ENCODE data around the gene TMEM184B.

Gene TMEM184B

DNA sequence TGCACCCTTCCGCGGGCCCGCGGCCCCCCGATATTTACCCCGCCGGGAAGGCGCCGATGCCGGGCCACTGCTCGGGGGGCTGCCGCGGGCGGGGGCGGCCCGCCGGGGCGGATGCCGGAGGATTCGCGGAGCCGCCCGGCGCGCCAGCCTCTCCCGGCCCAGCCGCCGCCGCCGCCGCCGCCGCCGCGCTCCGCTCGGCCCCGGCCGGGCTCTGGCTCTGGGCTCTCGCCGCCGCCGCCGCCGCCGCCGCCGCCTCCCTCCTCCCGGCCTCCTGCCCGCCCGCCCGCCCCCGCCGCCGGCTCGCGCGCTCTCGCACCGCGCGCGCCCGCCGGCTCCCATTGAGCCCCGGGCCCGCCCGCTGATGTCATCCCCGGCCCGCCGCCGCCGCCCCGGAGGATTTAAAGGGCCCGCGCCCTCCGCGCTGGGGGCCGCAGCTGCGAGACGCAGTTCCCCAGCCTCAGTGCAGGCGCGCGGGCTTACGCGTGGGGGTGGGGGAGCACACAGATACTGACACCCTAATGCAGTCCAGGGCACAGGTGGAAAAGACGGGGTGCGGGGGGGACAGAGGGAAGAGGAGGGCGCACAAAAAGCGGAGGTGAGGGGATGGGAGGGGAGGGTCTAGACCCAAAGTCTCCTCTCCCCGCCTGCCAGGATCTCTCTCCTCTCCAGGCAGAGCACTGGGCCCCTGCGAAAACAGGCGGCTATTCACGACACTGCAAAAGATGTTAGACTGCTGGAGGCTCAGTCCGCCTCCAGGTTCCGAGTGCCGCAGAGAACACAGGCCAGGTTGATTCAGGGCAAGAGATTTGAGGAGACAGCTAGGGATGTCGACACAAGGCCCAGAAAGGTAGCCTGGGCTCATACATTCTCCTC lies 44.5 kb upstream of the TMEM184B start, which contains the start of gene CSNK1E:
TSS of gene CSNK1E (minus strand) at position 312 of the 873 bp plus-strand sequence. CDS start 3,276 bp downstream, outside the sequence.
- Histone ChIP-seq H3K36me3 (ENCODE audit: low read depth) (peaks cover 22% of the 10 kb centered on the region), H3K4me3 (ENCODE audit: severe bottlenecking) (peak within 1 kb of the TSS; percentile 94), H3K4me1 (ENCODE audit: insufficient read depth, poor library complexity, severe bottlenecking) (peaks cover 33% of the 10 kb centered on the region), H3K9me3 (ENCODE audit: severe bottlenecking) (no peaks in the 10 kb centered on the region), H3K27ac (ENCODE audit: poor library complexity, severe bottlenecking) (peak within 1 kb of the TSS; percentile 98), H3K27me3 (ENCODE audit: insufficient read depth, poor library complexity, severe bottlenecking) (no peaks in the 10 kb centered on the region)
- TF ChIP-seq, protein P1, sequence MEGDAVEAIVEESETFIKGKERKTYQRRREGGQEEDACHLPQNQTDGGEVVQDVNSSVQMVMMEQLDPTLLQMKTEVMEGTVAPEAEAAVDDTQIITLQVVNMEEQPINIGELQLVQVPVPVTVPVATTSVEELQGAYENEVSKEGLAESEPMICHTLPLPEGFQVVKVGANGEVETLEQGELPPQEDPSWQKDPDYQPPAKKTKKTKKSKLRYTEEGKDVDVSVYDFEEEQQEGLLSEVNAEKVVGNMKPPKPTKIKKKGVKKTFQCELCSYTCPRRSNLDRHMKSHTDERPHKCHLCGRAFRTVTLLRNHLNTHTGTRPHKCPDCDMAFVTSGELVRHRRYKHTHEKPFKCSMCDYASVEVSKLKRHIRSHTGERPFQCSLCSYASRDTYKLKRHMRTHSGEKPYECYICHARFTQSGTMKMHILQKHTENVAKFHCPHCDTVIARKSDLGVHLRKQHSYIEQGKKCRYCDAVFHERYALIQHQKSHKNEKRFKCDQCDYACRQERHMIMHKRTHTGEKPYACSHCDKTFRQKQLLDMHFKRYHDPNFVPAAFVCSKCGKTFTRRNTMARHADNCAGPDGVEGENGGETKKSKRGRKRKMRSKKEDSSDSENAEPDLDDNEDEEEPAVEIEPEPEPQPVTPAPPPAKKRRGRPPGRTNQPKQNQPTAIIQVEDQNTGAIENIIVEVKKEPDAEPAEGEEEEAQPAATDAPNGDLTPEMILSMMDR (IDR thresholded peaks at IDR 0.05; ENCODE audit: poor library complexity, severe bottlenecking), result no peak
- ATAC-seq (ENCODE audit: low read depth) (peak; percentile 7), DNase-seq (ENCODE audit: low spot score) (no peak)

DNA sequence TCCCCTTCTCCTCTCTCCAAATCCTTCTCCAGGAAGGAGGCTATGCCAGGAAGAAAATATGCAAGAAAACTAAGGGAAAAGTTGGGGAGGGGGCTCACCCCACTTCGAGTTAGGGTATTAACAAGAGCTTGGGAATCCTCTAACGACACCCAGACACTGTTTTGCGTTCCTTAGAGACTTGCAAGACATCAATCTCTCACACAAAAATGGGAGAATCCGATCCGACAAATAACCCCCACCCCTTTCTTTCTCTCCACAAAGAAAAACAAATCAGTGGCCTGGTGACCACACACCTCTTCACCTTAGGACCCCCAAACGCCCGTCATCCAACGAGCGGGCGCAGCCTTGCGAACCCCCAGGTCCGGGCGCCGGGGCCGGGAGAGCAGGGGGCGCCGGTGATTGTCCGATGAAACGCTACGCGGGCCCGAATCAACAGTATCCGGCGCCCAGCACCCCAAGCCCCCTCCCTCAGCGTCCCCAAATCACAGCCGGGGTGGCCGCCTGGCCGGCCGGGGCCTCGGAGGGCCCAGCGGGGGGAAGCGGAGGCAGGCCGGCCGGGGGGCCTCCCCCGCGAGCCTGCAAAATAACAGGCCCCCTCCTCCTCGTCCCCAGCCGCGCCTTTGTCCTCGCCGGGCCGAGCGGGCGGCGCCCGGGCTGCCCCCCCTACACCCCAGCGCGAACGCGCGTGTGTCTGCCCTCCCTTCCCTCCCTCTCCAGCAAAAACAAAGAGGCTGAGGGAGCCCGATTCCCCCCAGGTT lies 43.7 kb upstream of the TMEM184B start:
- DNase-seq (ENCODE audit: low spot score), result no peak
- Histone ChIP-seq H3K4me3 (ENCODE audit: severe bottlenecking) (peak overlapping the region; percentile 94), H3K27me3 (ENCODE audit: insufficient read depth, poor library complexity, severe bottlenecking) (no peaks in the 10 kb centered on the region), H3K36me3 (ENCODE audit: low read depth) (peaks cover 30% of the 10 kb centered on the region), H3K9me3 (ENCODE audit: severe bottlenecking) (no peaks in the 10 kb centered on the region), H3K4me1 (ENCODE audit: insufficient read depth, poor library complexity, severe bottlenecking) (peaks cover 41% of the 10 kb centered on the region), H3K27ac (ENCODE audit: poor library complexity, severe bottlenecking) (peak overlapping the region; percentile 98)
- ATAC-seq (ENCODE audit: low read depth), result no peak
- TF ChIP-seq, protein P1 (IDR thresholded peaks at IDR 0.05; ENCODE audit: poor library complexity, severe bottlenecking), result no peak

DNA sequence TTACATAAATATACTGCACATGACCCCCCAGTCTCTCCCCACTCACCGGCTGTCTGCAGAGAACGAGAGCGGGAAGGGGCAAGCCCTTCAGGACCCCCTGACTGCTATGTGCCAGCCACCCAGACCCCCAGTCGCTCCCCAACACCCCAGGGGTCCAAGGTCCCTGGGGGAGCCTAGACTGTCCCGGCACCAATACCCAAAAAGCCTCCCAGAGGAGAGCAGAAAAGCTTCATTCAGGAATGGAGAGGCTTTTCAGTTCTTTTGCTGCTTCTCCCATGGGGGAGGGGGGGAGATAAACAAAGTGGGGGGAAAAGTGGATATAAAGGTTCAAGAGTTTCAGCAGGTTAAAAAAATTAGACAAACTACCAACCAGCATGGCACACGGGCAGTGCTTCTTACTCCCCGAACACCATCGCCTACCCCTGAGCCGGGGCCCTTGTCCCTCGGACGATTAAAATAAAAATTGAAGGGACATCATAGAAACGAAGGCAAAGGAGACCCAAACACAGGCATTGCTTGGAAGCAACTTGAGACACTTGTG lies 43.1 kb upstream of the TMEM184B start:
- H3K9me3 ChIP-seq (ENCODE audit: severe bottlenecking), result no peaks in the 10 kb centered on the region
- H3K27ac ChIP-seq (ENCODE audit: poor library complexity, severe bottlenecking), result peak overlapping the region; percentile 98
- DNase-seq (ENCODE audit: low spot score) (no peak), ATAC-seq (ENCODE audit: low read depth) (no peak)
- H3K36me3 ChIP-seq (ENCODE audit: low read depth), result peaks cover 37% of the 10 kb centered on the region
- peaks cover 48% of the 10 kb centered on the region for H3K4me1 ChIP-seq (ENCODE audit: insufficient read depth, poor library complexity, severe bottlenecking)
- TF ChIP-seq, protein P1 (IDR thresholded peaks at IDR 0.05; ENCODE audit: poor library complexity, severe bottlenecking), result no peak
- H3K4me3 ChIP-seq (ENCODE audit: severe bottlenecking), result peak overlapping the region; percentile 94
- H3K27me3 ChIP-seq (ENCODE audit: insufficient read depth, poor library complexity, severe bottlenecking), result no peaks in the 10 kb centered on the region

DNA sequence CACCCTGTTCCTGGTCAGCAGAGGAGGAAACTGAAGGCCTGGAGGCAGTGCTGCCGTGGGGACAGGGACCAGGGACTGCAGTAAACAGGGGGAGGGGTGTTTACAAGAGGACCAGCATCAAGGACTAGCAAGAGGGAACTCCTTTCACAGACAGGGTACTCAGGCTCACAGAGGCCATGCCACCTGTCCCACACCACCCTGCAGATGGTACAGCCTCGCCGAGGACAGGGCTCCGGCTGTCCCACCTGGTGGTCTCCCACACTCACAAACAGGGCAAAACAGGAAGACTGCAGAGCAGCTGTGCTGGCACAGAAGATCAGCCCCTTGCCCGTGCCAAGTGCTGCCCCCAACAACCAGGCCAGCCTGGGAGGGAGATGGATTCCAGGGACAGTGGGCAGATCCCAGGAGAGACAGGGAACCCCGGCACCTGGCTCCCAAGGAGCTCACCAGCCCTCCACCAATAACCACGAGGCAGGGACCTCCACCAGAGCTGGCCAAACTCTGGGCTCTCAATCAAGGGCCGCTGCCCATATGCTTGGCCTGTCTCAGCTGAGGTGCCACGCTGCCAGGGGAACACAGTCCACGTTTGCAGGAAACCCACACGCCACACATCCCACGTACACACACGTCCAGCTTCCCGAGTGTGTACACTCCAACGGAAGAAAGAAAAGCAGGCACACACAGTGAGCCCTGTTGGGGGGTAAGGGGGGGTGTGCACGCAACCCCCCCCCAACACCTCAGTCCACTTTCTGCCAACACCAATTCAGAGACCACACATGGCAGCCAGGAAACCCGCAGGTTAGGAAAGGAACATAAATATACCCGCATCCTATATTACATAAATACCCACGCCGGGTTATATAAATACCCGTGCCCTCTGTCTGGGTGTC lies 42.4 kb upstream of the TMEM184B start:
- Histone ChIP-seq H3K27me3 (ENCODE audit: insufficient read depth, poor library complexity, severe bottlenecking) (no peaks in the 10 kb centered on the region), H3K4me3 (ENCODE audit: severe bottlenecking) (peak overlapping the region; percentile 94), H3K4me1 (ENCODE audit: insufficient read depth, poor library complexity, severe bottlenecking) (peaks cover 55% of the 10 kb centered on the region), H3K27ac (ENCODE audit: poor library complexity, severe bottlenecking) (peak overlapping the region; percentile 98), H3K9me3 (ENCODE audit: severe bottlenecking) (no peaks in the 10 kb centered on the region), H3K36me3 (ENCODE audit: low read depth) (peaks cover 44% of the 10 kb centered on the region)
- no peak for DNase-seq (ENCODE audit: low spot score)
- TF ChIP-seq, protein P1 (IDR thresholded peaks at IDR 0.05; ENCODE audit: poor library complexity, severe bottlenecking), result no peak
- ATAC-seq (ENCODE audit: low read depth), result no peak
